ENCODE results near the gene UBE2Z. TPM values are rescaled to one million over a fixed set of nuclear protein-coding genes. Genes with fewer than 3 reads are reported as not detected.

UBE2Z gene
- total RNA-seq, 3 donors from 2014 or later, result 45.9 to 70.1 (median 64.2) TPM

GRCh38 chr17:48927978-48928745 lies 20.0 kb downstream of the UBE2Z start:
- intact Hi-C loops (cut with DNase I; ENCODE audit: low total_unique reads), result no loop called here
- Histone ChIP-seq H3K36me3 (no peaks in the 10 kb centered on the region), H3K27ac (no peak overlapping the region), H3K4me1 (no peaks in the 10 kb centered on the region), H3K4me3 (no peak overlapping the region), H3K27me3 (no peaks in the 10 kb centered on the region), H3K9me3 (no peaks in the 10 kb centered on the region)
- no peak for DNase-seq (ENCODE audit: low spot score in 2 of 2)
- TF ChIP-seq CTCF (IDR thresholded peaks at IDR 0.05), result no peak
- TF ChIP-seq POLR2AphosphoS5 (IDR thresholded peaks at IDR 0.05), result no peak
- TF ChIP-seq POLR2A (IDR thresholded peaks at IDR 0.05), result no peak

DNA sequence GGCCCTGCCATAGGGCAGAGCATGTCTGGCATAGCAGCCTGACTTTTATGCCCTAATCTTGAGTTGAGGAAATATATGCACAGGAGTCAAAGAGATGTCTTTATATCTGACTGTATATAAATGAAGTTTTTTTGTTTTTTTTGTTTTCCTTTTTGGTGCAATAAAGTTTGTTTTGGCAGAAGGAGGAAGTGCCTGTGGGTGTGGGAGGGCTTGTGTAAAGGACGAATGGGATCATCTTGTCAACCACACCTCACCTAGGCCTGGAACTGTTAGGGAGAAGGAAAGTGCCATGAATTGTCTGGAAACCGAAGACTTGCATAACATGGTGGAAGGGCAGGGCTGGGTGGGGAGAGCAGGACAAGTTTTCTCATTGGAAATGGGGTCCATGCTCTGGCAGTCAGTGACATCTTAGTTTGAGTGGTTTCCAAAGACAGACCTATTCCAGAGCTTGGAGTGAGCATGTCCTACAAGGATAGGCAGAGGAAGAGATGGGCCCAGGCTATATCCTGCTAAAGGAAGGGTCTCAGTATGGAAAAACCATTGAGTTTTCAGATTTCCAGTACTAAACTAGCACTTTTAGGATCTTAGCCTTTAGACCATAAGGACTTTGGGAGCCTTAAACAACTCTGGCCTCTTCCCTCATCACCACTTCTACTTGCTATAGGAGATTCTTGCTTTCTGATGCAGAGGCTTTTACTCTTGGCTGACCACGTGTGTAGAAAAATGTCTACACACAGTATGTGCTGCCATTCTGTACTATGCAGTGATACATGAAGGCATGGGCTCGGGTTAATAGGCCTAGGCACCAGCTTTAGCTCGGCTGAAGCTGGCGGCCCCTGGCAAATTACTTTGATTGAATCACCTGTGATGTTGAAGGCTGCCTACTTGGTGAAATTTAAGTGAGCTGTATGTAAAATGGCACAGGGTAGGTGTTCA lies 20.9 kb downstream of the UBE2Z start:
- Histone ChIP-seq H3K36me3 (no peaks in the 10 kb centered on the region), H3K27ac (no peak overlapping the region), H3K9me3 (no peaks in the 10 kb centered on the region), H3K27me3 (no peaks in the 10 kb centered on the region), H3K4me1 (no peaks in the 10 kb centered on the region), H3K4me3 (no peak overlapping the region)
- TF ChIP-seq POLR2AphosphoS5 (IDR thresholded peaks at IDR 0.05), result no peak
- no peak for TF ChIP-seq POLR2A (IDR thresholded peaks at IDR 0.05)
- TF ChIP-seq CTCF (IDR thresholded peaks at IDR 0.05), result no peak
- intact Hi-C loops (cut with DNase I; ENCODE audit: low total_unique reads), result no loop called here
- no peak for DNase-seq (ENCODE audit: low spot score in 2 of 2)

GRCh38 chr17:48929812-48930165 lies 21.6 kb downstream of the UBE2Z start:
- Histone ChIP-seq H3K27me3 (no peaks in the 10 kb centered on the region), H3K27ac (no peak overlapping the region), H3K4me1 (no peaks in the 10 kb centered on the region), H3K36me3 (no peaks in the 10 kb centered on the region), H3K4me3 (no peak overlapping the region), H3K9me3 (no peaks in the 10 kb centered on the region)
- intact Hi-C loops (cut with DNase I; ENCODE audit: low total_unique reads), result no loop called here
- TF ChIP-seq POLR2A (IDR thresholded peaks at IDR 0.05) (no peak), POLR2AphosphoS5 (IDR thresholded peaks at IDR 0.05) (no peak), CTCF (IDR thresholded peaks at IDR 0.05) (no peak)
- no peak for DNase-seq (ENCODE audit: low spot score in 2 of 2)

DNA sequence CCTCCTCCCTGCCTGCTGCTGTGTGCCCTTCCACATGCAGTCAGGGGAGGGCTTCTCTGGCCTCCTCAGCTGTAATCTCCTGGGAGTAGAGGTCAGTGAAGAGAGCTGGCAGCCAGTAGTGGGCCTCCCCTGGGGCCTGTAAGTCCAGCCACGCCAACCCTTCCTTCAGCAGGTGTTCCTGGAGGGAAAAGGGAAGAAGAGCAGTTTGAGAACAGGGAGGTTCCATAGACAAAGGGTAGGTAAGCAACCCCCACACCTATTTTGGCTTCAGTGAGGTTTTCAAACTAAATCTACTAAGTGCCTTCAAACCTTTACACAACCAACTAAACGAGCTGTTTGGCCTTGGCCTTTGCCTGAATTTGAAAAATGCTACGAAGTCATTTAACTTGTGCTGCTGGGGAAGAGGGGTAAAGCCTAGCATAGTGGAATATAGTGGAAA lies 22.2 kb downstream of the UBE2Z start:
- TF ChIP-seq POLR2A (IDR thresholded peaks at IDR 0.05), result no peak
- no peak for TF ChIP-seq CTCF (IDR thresholded peaks at IDR 0.05)
- TF ChIP-seq POLR2AphosphoS5 (IDR thresholded peaks at IDR 0.05), result no peak
- Histone ChIP-seq H3K36me3 (no peaks in the 10 kb centered on the region), H3K9me3 (no peaks in the 10 kb centered on the region), H3K27ac (no peak overlapping the region), H3K27me3 (no peaks in the 10 kb centered on the region), H3K4me3 (no peak overlapping the region), H3K4me1 (no peaks in the 10 kb centered on the region)
- DNase-seq (ENCODE audit: low spot score in 2 of 2), result no peak
- intact Hi-C loops (cut with DNase I; ENCODE audit: low total_unique reads), result no loop called here

DNA sequence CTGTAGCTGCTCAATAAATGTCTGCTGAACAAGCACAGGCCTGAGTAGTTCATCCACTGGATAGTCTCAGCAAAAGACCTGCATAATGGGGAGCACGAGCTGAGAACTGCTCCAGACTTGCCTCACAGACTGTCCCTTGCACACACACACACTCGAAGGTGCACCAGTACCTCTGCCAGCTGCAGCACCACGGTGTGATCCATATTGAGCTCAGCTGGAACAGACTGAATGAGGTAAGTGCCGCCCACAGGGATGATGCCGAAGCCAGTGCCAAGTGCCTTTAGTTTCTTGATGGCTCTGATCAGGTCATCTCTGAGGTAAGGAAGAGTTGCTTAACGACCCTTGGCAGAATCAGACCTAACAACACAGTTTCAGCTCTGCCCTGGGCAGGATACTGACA lies 24.8 kb downstream of the UBE2Z start:
- Histone ChIP-seq H3K27ac (no peak overlapping the region), H3K4me3 (no peak overlapping the region), H3K9me3 (no peaks in the 10 kb centered on the region), H3K4me1 (no peaks in the 10 kb centered on the region), H3K36me3 (no peaks in the 10 kb centered on the region), H3K27me3 (no peaks in the 10 kb centered on the region)
- no peak for DNase-seq (ENCODE audit: low spot score in 2 of 2)
- intact Hi-C loops (cut with DNase I; ENCODE audit: low total_unique reads), result no loop called here
- TF ChIP-seq CTCF (IDR thresholded peaks at IDR 0.05) (no peak), POLR2AphosphoS5 (IDR thresholded peaks at IDR 0.05) (no peak), POLR2A (IDR thresholded peaks at IDR 0.05) (no peak)
